NCI-H1417 treated with DMSO at 0.1 percent for 48 hours (cell line): ENCODE measurements around the gene MYT1.
A peak's percentile ranks its signal among the peaks of the same experiment; 100 is the strongest.

Experiments
- DNase-seq: peaks from one replicate; lab custom pipeline; 2025; lab: John Stamatoyannopoulos, UW

MYT1 gene

GRCh38 chr20:64155258-64156135 is 8.8 kb upstream of the MYT1 start:
- DNase-seq, result no peak

- DNase-seq, result peak; percentile 74
These were observed 7.9 kb upstream of the MYT1 start for GRCh38 chr20:64156136-64156885.

- no peak for DNase-seq
These were observed 7.1 kb upstream of the MYT1 start for GRCh38 chr20:64156886-64157875.

- DNase-seq, result no peak
These were observed 6.4 kb upstream of the MYT1 start for GRCh38 chr20:64157878-64158277.

GRCh38 chr20:64158346-64159285 is 5.6 kb upstream of the MYT1 start:
- DNase-seq, result no peak

GRCh38 chr20:64159286-64159680 is 5.0 kb upstream of the MYT1 start:
- no peak for DNase-seq

GRCh38 chr20:64159711-64160110 is 4.5 kb upstream of the MYT1 start:
- DNase-seq, result no peak

GRCh38 chr20:64160118-64160517 is 4.1 kb upstream of the MYT1 start:
- no peak for DNase-seq

- no peak for DNase-seq
These were observed 3.5 kb upstream of the MYT1 start for GRCh38 chr20:64160526-64161355.

GRCh38 chr20:64161356-64162238 is 2.7 kb upstream of the MYT1 start:
- DNase-seq, result no peak

GRCh38 chr20:64162239-64162910 is 1.9 kb upstream of the MYT1 start:
- DNase-seq, result no peak

- DNase-seq, result no peak
These were observed 503 bp upstream of the MYT1 start for GRCh38 chr20:64163776-64164122.

GRCh38 chr20:64165866-64166600 is 1.8 kb downstream of the MYT1 start:
- DNase-seq, result no peak

GRCh38 chr20:64166721-64167615 is 2.7 kb downstream of the MYT1 start:
- no peak for DNase-seq

- DNase-seq, result no peak
These were observed 3.4 kb downstream of the MYT1 start for GRCh38 chr20:64167676-64168075.

GRCh38 chr20:64168381-64169090 is 4.3 kb downstream of the MYT1 start:
- DNase-seq, result no peak
